Muscle of back (tissue), 11 donors: ENCODE measurements around the gene ICAM5. TPM values are rescaled to one million over a fixed set of nuclear protein-coding genes. Genes with fewer than 3 reads are reported as not detected.
A peak's percentile ranks its signal among the peaks of the same experiment; 100 is the strongest.
"Not testable (repeated sequence)": the region's sequence is repeated elsewhere in the genome, so short reads cannot be mapped to it uniquely, and the experiment has no call there.

Experiments used
- DNase-seq, 3 donors: peaks; one replicate each; pipeline versions ENCODE4 v3.0.0 to v3.0.0-alpha.2; 2013
- polyA plus RNA-seq, 10 donors: library from polyadenylated mRNA; unstranded; fragments of 120-200 nt; gene quantifications; one replicate each; pipeline ENCODE4 v1.2.1, GENCODE V29; 2013; ENCODE audit not compliant: insufficient read length in 10 of 10

ICAM5 gene
- polyA plus RNA-seq, 10 donors: 0.07 to 0.28 (median 0.15) TPM; not detected in 1

DNA sequence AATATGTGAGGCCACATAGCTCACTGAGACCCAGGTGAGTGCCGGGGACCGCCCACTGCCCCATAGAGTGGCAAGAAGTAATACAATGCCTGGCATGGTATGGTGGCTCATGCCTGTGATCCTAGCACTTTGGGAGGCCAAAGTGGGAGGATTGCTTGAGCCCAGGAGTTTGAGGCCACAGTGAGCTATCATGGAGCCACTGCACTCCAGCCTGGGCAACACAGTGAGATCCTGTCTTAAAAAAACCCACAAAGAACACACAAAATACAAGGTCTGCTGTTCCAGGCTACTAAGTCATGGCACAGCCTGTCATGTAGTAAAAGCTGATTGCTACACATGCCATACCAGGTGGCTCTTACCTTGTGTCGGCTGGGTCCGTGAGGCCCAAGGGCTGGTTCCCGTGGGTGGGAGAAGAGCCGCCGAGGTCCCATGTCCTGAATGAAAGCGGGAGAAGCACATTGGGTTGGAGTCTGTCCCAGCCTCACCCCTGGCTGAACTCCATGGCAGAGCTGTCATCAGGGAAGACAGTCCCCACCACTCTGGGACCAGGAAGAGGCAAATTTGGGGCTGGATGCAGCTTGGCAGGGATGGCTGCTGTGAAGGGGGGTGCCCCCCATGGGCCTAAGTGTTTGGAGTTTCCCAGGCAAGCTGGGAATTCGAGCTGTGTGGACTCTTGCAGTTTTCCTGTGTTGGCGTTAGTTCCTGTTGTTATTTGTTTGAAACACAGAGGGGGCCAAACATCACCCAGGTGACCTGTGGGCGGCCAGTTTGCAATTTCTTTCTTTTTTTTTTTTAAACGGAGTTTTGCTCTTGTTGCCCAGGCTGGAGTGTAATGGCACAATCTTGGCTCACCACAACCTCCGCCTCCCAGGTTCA lies 29.3 kb downstream of the ICAM5 start:
- DNase-seq: no peak

DNA sequence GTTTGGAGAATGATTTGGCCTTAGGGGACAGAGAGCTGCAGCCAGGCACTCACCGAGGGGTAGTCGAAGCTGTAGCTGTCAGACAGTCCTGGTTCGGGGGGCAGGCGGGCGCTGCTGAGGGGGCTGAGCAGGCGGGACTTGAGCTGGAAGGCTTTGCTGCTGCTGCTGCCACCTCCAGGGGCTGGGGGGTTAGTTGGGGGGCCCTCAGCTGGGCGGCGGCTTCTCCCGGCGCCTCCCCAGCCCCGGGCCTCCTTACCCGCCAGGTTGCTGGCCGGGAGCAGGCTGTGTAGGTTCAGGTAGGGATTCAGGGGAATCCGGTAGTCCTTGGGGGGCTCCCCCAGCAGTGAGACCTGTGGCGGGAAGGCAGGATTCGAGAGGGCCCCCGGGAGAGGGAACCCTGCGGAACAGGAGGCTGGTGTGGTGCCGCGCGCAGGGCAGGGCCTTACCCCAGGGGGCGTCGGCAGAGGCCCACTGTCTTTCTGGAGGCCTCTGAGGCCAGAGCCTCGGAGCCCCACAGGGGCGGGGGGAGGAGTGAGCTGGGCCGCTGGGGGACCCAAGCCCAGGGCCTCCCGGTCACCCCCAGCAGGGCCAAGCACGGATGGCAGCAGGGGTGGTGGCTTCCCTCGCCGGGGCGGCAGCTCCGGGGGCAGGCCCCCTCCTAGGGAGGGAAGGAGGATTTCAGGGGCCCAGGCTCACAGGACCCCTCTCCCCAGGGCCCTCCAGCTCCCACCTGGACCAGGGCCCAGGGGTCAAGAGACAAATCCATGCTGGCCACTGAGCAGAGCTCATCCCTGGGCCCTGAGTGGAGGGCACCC lies 31.1 kb downstream of the ICAM5 start:
- no peak for DNase-seq

DNA sequence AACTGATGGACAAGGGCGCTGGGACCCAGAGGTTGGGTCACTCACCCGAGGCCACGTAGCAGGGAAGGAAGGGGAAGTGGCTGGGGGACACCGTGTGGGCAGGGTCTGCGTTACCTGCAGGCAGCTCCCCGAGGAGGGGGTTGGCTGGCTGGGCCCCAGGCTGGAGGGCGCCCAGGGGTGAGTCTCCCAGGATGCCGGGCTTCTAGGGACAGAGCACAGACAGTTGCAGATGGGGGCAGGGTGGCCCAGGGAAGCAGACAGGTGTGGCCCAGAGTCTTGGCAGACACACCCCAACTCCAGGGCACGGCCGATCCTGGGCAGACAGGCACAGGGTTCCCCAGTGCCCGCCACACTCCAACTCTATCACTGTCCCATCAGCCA lies 31.7 kb downstream of the ICAM5 start:
- DNase-seq: no peak

DNA sequence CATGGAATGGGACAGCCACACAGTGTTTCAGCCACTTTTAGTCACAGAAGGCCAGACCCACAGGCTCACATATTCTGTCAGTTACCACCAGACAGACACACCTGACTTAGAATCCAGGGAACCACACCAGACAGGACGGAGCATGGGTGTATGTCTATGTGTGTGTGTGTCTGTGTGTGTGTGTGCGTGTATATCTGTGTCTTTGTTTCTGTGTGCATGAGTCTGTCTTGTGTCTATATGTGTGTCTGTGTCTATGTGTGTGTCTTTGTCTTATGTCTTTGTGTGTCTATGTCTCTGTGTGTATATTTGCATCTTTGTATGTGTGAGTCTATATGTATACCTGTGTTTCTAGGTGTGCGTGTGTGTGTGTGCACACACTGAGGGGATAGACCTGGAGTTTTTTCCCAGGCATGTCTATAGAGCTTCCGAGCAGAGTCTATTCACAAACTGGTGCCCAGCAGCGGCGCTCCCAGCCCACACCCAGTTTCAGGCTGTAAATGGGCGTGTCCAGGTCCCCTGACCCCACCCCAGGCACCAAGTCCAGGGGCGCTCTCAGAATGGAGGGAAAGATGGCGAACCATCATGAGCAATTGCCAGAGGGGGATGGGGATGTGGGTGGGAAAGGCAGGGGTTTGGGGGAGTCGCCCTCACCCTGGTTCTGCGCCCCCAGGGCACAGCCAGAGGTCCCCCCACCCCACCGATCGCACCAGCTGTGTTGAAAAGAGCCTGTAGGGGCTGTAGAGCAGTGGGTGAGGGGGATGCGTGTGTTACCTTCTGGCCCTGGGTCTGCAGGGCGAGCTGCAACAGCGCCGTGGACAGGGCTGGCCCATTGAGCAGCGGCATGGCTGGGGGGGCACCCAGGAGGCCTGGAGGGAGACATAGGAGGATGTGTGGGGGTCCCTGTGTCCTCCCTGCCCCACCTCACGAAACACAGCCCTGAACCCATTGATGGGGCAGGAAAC lies 32.4 kb downstream of the ICAM5 start:
- no peak for DNase-seq

DNA sequence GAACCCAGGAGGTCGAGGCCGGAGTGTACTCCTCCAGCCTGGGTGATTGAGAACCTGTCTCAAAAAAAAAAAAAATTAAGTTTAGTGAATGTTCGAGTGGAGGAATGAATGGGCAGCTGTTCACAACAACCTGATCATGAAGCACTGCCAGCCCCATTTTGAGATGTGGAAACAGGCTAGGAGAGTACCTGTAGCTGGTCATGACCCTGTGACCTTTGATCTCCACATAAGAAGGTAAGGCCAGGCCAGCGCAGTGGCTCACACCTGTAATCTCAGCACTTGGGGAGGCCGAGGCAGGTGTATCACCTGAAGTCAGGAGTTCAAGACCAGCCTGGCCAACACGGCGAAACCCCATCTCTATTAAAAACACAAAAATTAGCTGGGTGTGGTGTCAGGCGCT lies 36.0 kb downstream of the ICAM5 start:
- no peak for DNase-seq

DNA sequence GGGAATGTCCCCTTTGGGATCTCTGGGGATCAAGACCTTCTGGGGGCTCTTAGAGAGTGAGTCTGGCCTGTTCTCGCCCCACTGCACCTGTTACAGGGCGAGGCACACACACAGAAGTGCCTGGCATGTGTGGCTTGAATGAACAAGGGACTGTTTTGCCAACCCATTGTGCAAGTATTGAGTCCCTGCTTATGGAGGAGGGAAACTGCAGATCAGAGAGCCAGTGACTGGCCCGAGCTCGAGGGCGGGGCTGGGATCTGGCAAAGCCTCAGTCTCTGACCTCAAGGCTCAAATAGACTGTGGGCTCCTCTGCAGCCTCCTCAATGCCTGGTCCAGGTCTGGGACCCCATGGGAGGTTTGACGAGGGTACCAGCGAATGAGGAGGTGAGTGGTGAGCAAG lies 38.0 kb downstream of the ICAM5 start:
- DNase-seq: no peak

DNA sequence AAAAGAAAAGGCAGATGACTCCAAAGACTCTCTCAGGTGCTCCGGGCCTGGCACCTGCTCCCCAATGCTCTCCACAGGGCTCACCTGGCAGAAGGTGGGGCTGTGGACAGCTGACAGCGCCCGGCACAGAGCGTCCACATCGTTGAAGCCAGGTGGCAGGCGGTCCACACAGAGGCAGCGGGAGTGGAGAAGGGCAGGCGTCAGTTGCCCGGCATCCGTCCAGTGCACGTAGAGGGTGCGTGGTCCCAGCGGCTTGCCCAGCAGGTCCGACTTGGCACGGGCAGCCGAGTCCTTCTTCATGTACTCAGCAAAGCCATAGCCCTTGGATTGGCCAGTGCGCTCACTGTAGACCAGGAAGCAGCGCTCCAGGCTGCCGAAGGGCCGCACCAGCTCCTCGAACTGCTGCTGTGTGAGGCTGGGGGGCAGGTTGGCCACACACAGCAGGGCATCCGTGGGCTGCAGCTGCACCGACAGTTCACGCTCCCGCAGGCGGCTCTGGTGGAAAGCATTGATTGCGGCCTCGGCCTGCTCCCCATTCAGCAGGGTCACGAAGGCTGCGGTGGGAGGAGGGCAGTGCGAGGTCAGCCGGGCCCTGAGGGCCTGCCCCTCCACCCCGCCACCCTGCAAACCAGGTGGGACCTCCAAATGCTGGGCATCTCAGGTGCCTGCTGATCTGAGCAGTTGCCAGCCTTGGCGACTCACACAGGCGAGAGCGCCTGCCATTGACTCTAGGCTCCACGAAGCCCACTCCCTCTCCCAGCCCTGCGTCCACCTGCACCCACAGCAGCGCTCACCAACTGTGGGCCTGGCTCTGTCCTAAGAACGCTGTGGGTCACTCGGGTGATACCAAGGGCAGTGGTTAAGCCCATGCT lies 39.0 kb downstream of the ICAM5 start:
- DNase-seq: no peak

DNA sequence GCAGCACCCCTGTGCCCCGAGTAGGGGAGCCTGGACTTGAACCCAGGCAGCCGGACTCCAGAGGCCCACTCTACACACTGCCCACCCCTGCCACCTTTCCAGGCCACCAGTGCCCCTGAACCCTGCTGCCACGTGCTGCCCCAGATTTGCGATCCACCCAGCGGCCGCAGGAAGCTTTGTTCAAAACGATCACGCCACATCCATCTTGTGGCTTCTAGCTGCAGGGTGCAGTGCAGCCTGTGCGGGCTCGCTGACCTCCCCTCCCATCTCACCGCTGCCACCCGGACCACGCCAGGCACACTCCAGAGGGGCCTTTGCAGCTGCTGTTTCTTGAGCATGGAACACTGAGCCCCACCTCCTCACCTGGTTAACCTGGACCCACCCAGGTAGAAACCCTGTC lies 39.8 kb downstream of the ICAM5 start:
- DNase-seq: no peak

DNA sequence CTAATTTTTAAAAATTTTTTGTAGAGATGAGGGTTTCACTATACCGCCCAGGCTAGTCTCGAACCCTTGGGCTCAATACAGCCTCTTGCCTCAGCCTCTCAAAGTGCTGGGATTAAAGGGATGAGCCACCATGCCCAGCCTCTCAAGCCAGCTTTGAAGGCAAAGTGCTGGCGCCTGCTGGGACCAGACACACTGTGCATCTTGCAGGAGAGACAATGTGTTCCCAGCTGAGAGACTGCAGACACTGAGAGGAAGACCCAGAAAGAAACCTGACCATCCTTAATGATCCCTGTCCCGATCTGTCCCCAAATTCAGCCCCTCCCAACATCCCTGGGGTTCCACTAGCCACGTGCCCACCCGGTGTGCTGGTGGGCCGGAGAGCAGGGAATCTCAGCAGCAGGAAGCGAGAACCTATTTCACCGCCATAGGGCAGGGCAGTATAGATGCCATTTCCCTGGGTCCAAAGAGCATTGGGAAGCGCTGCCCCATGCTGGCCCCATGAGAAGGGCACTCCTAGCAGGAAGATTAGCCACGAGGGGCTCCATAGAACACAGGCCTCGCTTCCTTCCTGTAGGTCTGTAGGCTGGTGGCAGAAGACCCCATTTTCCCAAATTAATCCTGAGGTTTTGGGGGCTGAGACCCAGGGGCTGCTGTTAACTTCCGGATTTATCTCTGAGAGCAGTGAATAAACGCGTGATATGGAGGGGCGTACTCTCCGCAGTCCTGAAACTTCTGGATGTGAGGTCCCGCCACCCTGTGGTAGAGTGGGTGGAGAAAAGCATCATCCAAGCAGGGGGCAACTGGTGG lies 42.6 kb downstream of the ICAM5 start:
- DNase-seq: no peak

DNA sequence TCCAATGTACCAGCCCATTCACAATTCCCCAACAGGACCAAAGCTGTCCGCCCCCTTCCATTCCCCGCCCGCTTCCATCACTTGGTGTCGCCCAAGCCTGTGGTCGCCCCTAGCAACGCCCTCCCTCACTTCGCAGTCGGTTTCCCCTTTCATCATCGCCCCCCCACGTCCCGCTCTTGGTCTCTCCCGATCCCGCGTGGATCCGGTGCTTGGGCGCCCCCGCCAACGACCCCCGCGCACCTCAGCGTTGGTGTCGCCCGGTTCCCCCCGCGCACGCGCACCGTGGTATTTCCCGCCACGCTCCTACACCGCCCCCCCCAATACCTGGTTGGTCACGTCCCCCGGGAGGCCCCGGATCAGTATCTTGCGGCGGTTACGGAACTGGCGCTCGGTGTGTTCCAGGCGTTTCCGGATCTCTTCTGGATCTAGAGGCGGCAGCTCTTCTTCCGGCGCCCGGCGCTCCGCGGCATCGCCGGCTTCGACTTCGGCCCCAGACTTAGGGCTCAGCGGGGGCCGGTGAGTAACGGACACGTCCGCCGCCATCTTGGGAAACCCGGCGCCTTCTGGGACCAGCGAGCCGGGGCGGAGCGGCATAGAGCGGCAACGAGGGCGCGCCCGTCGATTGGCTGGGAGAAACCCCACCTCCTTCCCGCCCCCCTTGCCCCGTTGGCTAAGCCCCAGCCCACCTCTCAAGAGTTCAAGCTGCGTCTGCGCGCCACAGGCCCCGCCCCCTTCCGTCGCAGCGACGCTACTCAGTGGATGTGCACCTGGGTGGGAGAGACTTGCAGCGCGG lies 43.4 kb downstream of the ICAM5 start, which contains the start of gene RAVER1:
Gene RAVER1, minus strand, starts transcription at position 565 of the 793 bp plus-strand sequence. Its CDS starts 22 bp downstream, at position 543.
- DNase-seq: peak; percentile 98 to 99 (median 98)

DNA sequence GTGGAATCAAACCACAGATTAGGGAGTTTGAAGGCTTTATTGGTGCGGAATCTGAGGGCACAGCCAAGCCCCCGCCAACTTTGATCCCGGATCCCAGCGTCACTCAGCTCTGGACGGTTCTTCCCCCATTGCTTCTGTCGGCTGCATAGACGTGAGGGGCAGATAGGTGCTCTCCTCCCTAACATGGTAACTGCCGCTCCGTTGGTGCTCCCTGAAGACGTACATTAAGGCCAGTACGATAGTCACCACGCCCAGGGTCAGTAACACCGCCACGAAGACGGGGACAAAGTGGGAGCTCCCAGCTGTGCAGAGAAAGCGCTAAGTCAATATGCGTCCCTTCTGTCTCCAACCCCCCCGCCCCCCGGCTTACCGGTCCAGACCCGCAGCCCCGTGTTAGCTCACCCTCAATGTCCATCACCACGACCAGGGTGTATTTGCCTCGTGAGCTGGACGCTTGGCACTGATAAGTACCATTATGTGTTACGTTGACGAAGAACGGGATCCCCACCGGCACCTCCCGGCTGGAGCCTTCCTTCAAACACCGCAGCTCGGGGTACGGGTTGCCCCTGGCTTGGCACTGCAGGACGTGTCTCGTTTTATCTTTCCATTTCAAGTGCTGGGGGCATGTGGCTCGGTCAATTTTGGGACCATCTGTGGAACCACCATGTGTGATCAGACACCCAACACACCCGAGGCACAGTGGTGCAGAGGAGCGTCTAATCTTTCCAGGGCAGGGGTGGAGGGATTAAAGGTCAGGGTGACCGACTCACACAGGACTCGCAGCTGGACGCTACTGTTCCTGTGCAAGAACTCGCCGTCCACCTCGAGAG lies 44.2 kb downstream of the ICAM5 start:
- DNase-seq: no peak

DNA sequence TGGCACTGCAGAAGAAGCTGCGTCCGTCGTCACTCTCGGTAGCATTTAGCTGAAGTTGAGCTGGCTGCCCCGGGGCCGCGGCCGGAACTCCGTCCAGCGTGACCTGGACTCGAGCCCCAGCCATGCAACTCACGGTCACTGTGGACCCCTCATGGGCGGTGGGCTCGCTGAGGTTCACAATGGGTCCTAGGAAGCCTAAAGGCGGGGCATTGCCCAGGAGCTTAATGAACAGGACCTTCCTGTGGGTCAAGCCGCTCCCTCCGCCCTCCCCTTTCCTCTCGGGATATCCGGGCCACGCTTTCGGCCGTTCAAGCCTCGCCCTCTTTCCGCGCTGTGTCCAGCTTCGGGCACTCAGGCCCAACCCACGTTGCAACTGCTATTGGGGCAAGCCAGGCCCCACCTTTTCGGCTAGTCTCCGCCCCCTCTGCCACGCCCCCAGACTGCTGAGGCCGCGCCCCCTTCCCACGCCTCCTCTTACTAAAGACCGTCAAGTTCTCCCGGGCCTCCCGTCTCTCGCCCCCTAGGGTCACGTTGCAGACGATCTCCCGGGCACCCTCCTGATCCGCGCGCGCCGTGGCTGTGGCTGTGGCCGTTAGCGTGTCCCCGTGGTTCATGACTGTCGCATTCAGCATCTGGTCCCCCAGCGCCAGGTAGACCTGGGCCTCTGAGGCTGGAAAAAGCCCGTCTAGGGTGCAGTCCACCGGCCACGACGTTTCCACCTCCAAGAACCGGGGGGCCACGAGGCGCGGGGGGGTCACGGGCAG lies 45.0 kb downstream of the ICAM5 start:
- peak; percentile 78 to 92 (median 85) for DNase-seq

DNA sequence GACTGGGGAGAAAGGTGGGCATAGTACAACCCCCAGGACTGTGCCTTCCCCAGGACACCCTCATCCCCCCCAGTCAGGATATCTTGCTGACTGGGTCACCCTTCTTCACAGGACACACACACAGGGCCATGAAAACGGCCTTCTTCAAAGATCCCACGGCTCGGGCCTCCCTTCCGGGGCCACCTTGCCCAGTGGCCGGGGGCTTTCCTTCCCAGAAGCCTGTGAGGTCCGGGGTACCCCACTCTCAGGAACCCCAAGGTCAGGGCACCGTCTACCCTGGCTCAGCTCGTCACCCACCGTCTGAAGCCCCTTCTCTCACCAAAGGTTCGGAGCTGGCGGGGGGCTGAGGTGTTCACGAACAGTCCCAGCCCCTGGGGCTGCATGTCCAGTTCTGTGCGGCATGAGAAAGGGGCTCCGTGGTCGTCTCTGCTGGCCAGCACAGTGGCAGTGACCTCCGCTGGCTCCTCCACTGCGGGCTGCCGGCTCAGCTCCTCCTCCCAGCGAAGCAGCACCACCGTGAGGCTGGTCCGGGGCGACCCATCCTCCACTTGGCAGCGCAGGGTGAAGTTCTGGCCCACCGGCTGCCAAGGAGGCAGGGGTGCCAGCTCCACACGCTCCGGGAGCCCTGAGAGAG lies 45.7 kb downstream of the ICAM5 start:
- no peak for DNase-seq

DNA sequence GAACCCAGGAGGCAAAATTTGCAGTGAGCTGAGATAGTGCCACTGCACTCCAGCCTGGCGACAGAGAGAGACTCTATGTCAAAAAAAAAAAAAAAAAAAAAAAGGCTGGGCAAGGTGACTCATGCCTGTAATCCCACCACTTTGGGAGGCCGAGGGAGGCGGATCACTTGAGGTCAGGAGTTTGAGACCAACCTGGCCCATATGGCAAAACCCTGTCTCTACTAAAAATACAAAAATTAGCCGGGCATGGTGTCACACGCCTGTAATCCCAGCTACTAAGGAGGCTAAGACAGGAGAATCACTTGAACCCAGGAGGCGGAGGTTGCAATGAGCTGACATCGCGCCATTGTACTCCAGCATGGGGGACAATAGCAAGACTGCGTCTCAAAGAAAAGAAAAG lies 47.0 kb downstream of the ICAM5 start:
- DNase-seq: not testable (repeated sequence)

DNA sequence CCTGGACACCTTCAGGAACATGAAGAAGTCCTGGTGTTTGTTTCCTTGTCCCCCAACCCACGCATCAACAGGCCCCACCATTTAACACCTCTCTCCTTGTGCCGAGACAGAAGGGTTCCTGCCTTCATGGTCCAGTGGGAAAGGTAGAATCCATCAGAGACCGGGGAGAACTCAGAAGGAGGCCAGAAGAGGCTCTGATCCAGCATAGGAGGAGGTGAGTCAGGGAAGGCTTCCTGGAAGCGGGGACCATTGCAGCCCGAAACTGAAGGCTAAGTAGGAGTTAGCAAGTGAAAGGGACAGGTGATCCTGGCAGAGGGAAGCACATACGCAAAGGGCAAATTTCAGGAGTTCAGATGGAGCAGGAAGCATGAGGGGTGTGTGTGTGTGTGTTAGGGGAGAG lies 49.2 kb downstream of the ICAM5 start:
- no peak for DNase-seq

DNA sequence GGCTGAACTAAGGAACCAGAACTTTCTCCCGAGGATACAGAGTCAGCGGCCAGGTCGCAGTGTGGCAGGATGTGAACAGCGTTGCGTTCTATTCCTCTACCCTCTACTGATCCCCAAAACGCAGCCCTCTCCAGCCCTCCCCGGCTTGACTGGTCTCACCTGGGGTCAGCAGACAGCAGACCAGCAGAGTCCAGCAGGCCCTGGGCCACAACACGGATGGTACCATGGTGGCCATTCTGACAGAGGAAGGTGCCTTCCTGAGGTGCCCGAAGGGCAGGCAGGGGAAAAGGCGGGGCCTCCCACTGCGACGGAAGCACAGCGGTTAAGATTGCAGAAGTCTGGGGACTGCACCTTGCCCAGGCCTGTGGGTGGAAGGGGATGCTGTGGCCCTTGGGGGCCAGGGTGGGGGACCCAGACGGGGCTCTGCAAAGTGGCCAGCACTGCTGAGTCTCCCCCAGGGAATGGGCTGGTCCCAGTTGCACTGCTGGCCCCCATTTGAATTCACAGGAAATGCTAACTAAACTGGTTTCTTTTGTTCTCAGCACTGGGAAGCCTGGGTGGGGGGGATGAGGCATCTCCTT lies 49.7 kb downstream of the ICAM5 start, which contains the start of gene ICAM3:
Gene ICAM3, minus strand, starts transcription at position 245 of the 581 bp plus-strand sequence. Its CDS starts 10 bp downstream, at position 235.
- no peak for DNase-seq
